GM12878 (cell line): ENCODE data around the gene SIK2. TPM values are rescaled to one million over a fixed set of nuclear protein-coding genes. Genes with fewer than 3 reads are reported as not detected.

Source experiments
- CBX5 ChIP-seq: sonication (generic); IDR thresholded peaks from 2 replicates; pipeline ENCODE4 v1.6.1; 2016; ENCODE audit warnings: low read depth, moderate library complexity, mild to moderate bottlenecking, inconsistent platforms
- CHD2 ChIP-seq: IDR thresholded peaks from 2 replicates; pipeline ENCODE4 v1.6.1; 2011; ENCODE audit warnings: low read depth, low read length, improper control_type of control experiment, borderline replicate concordance
- EP300 ChIP-seq, 2 experiments: fragments of 150-350 bp in 1 of 2; IDR thresholded peaks; 2 replicates each; pipeline ENCODE4 v1.6.1; 2011 to 2012; ENCODE audit warnings: low read depth in 2 of 2, low read length in 2 of 2, borderline replicate concordance in 1 of 2, improper control_type of control experiment in 1 of 2, inconsistent platforms in 1 of 2; ENCODE audit not compliant: control insufficient read depth in 1 of 2
- GATAD2B ChIP-seq: fragments of 450-650 bp; conservative IDR thresholded peaks from 2 replicates; pipeline ENCODE4 v1.6.1; 2017; ENCODE audit warnings: low read depth, mild to moderate bottlenecking, moderate library complexity
- HCFC1 ChIP-seq: fragments of 150-350 bp; IDR thresholded peaks from 2 replicates; pipeline ENCODE4 v1.6.1; 2014; ENCODE audit warnings: low read length
- KDM1A ChIP-seq: fragments of 200-600 bp; sonication (generic); IDR thresholded peaks from 2 replicates; pipeline ENCODE4 v1.6.1; 2016; ENCODE audit warnings: borderline replicate concordance
- NRF1 ChIP-seq: conservative IDR thresholded peaks from 2 replicates; pipeline ENCODE4 v1.6.1; 2011; ENCODE audit warnings: mild to moderate bottlenecking, low read depth, low read length, improper control_type of control experiment
- polyA plus RNA-seq, 11 experiments: library from polyadenylated mRNA; depleted of rRNA in 4 of 11; unstranded in 6 of 11; stranded (reverse) in 5 of 11; fragments of >200 nt; fragmentation: Nextera tagmentation in 4 of 11; fragmentation: Illumina TruSeq in 1 of 11; extraction: Ambion mirVana in 4 of 11; extraction: Trizol in 1 of 11; gene quantifications; 1 replicate in 1 of 11; 2 replicates in 10 of 11; pipeline versions ENCODE4 v1.2.1 to v1.2.3, GENCODE V29; 2011 to 2016; ENCODE audit warnings: inconsistent platforms in 2 of 11, missing spikeins in 2 of 11, low read depth in 1 of 11
- total RNA-seq, 4 experiments: library from RNA; depleted of rRNA in 3 of 4; stranded (reverse); fragments of >200 nt in 3 of 4; fragmentation: Illumina TruSeq in 1 of 4; extraction: Trizol in 1 of 4; gene quantifications; 2 replicates each; pipeline versions ENCODE4 v1.2.1 to v1.2.3, GENCODE V29; 2013 to 2021
- TF ChIP-seq, protein P1 (sequence below): fragments of 450-650 bp; IDR thresholded peaks from 2 replicates; pipeline ENCODE4 v1.6.1; 2017; ENCODE audit warnings: mild to moderate bottlenecking, moderate library complexity
- TF ChIP-seq, protein P2 (sequence below): IDR thresholded peaks from 2 replicates; pipeline ENCODE4 v1.6.1; 2012; ENCODE audit warnings: low read length, inconsistent platforms
- TF ChIP-seq, protein P3 (sequence below): fragments of 450-650 bp; conservative IDR thresholded peaks from 2 replicates; pipeline ENCODE4 v1.6.1; 2017; ENCODE audit warnings: mild to moderate bottlenecking, moderate library complexity

SIK2 gene
- total and polyA plus RNA-seq, 10 of the 15 experiments (the other 5 are each of a cell fraction or from before 2014, with no cell fraction given): 0.97 to 14.2 (median 4.5) TPM

DNA sequence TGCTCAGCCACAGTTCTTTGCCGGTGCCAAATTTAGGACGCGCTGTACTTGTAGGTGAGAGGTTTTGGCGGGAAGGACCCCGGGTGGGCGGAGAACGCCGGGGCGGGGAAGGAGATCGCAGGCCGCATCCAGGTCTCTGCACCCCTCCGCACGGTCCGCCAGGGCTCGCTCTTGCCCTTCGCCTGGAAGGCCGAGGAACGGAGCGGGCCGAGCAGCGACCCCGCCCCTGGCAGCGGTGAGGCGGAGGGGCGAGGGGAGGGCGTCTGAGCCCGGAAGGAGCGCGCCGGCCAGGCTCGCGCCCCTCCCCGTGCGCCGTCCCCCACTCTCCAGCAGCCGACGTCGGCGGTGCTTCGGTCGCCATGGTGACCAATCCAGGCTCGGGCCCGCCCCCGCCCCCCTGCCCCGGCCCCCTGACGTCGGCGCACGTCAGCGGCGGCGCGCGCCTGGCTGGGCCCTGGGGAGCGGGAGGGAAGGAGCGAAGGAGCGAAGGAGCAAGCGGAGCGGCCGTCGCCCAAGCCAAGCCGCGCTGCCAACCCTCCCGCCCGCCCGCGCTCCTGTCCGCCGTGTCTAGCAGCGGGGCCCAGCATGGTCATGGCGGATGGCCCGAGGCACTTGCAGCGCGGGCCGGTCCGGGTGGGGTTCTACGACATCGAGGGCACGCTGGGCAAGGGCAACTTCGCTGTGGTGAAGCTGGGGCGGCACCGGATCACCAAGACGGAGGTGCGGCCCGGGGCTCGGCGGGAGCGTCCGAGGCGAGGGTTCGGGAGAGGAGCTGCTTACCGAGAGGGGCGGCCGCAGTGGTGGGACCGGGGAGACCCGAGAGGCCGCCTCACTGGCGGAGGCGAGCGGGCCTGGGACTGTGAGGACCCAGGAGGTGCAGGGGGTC is at the start of gene SIK2 (continued):
- peak; percentile 45 for TF ChIP-seq HCFC1
- no peak for TF ChIP-seq NRF1
- TF ChIP-seq CBX5: no peak
- TF ChIP-seq, protein P1, sequence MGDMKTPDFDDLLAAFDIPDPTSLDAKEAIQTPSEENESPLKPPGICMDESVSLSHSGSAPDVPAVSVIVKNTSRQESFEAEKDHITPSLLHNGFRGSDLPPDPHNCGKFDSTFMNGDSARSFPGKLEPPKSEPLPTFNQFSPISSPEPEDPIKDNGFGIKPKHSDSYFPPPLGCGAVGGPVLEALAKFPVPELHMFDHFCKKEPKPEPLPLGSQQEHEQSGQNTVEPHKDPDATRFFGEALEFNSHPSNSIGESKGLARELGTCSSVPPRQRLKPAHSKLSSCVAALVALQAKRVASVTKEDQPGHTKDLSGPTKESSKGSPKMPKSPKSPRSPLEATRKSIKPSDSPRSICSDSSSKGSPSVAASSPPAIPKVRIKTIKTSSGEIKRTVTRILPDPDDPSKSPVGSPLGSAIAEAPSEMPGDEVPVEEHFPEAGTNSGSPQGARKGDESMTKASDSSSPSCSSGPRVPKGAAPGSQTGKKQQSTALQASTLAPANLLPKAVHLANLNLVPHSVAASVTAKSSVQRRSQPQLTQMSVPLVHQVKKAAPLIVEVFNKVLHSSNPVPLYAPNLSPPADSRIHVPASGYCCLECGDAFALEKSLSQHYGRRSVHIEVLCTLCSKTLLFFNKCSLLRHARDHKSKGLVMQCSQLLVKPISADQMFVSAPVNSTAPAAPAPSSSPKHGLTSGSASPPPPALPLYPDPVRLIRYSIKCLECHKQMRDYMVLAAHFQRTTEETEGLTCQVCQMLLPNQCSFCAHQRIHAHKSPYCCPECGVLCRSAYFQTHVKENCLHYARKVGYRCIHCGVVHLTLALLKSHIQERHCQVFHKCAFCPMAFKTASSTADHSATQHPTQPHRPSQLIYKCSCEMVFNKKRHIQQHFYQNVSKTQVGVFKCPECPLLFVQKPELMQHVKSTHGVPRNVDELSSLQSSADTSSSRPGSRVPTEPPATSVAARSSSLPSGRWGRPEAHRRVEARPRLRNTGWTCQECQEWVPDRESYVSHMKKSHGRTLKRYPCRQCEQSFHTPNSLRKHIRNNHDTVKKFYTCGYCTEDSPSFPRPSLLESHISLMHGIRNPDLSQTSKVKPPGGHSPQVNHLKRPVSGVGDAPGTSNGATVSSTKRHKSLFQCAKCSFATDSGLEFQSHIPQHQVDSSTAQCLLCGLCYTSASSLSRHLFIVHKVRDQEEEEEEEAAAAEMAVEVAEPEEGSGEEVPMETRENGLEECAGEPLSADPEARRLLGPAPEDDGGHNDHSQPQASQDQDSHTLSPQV: peak; percentile 73; the same call in 1 of the 2 replicates
- TF ChIP-seq, protein P2, sequence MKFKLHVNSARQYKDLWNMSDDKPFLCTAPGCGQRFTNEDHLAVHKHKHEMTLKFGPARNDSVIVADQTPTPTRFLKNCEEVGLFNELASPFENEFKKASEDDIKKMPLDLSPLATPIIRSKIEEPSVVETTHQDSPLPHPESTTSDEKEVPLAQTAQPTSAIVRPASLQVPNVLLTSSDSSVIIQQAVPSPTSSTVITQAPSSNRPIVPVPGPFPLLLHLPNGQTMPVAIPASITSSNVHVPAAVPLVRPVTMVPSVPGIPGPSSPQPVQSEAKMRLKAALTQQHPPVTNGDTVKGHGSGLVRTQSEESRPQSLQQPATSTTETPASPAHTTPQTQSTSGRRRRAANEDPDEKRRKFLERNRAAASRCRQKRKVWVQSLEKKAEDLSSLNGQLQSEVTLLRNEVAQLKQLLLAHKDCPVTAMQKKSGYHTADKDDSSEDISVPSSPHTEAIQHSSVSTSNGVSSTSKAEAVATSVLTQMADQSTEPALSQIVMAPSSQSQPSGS: no peak
- no peak for TF ChIP-seq KDM1A
- peak; percentile 68 for TF ChIP-seq CHD2
- peak; percentile 49 for TF ChIP-seq GATAD2B
- TF ChIP-seq EP300 (IDR thresholded peaks at IDR 0.05; ENCODE audit: borderline replicate concordance in 1 of 2, control insufficient read depth in 1 of 2, low read depth in 2 of 2, low read length in 2 of 2): 0 out of 4 replicates have a peak, but pooled peaks of 1 of the 2 experiments have one; percentile 9
- TF ChIP-seq, protein P3, sequence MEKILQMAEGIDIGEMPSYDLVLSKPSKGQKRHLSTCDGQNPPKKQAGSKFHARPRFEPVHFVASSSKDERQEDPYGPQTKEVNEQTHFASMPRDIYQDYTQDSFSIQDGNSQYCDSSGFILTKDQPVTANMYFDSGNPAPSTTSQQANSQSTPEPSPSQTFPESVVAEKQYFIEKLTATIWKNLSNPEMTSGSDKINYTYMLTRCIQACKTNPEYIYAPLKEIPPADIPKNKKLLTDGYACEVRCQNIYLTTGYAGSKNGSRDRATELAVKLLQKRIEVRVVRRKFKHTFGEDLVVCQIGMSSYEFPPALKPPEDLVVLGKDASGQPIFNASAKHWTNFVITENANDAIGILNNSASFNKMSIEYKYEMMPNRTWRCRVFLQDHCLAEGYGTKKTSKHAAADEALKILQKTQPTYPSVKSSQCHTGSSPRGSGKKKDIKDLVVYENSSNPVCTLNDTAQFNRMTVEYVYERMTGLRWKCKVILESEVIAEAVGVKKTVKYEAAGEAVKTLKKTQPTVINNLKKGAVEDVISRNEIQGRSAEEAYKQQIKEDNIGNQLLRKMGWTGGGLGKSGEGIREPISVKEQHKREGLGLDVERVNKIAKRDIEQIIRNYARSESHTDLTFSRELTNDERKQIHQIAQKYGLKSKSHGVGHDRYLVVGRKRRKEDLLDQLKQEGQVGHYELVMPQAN: peak; percentile 34
